Endometrial microvascular endothelial cells (primary cell): ENCODE data around the gene TAF4. TPM values are rescaled to one million over a fixed set of nuclear protein-coding genes. Genes with fewer than 3 reads are reported as not detected.

Experiments
- in situ Hi-C: cut with HindIII; loops from 2 replicates; pipeline ENCODE4 v1.10.0; 2017; ENCODE audit warnings: low sequenced_read_pairs, low pct_unique_long_range_greater_than_20kb; ENCODE audit errors: inconsistent ontology term
- total RNA-seq: library from RNA; depleted of rRNA; stranded (reverse); fragments of >200 nt; gene quantifications from one replicate; pipeline ENCODE4 v1.2.3, GENCODE V29; 2015; ENCODE audit errors: inconsistent ontology term

The TAF4 gene
- total RNA-seq, 1 donor from 2014 or later = 2.6 TPM

DNA sequence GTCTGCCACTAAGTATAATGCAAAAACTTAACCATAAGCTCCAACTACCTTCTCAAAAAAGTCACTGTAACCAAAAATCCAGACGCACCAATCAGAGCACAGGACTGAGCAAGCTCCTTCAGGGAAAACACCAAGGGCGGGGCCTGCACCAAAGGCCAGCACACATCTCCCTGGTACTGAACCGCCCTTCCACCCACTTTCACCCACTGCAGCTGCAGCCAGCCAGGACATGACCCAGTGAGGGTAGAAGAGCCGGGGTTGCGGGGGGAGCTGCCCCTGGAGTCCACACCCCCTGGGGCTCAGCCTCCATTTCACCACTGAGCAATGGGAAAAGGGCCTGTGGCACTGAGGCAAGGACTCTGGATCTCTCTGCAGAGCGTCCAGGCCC is 54.3 kb downstream of the TAF4 start:
- in situ Hi-C loops = no loop called here

DNA sequence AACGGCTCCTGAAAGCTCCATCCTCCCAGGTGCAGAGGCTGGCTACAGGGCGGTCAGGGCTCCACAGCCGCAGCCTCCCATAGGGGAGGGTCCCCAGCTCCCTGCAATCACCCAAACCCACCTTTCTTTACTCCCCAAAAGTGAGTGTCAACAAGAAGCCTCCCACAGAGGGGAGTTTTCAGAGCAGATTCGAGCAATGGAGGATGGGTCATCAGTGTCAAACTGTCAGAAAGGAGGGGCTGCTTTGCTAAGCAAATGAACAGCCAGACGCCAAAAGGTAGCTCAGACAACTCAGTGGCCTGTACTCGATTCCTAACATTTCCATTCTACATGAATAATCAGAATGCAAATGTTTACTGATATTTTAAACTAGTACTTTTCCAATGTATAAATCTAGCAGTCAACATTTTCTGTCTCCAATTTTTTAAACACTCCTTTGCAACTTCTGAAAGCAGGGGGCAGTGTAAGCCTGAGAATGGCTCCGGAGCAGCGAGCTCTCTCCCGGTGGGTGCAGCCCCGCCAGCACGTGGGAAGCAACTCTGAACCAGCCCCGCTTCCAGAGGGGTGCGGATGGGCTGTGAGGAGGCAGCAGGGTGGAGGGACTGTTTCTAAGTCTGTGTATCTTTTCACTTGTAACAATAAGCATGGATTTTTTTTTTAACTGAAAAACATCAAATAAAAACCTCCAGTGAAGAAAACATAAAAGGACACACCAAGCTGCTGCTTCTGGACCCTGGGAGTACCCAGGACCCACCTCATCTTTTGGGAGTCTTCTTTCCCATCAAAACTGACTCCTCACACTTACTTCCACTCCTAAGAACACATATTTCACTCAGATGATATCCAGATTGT is 54.9 kb downstream of the TAF4 start:
- in situ Hi-C loops = no loop called here

DNA sequence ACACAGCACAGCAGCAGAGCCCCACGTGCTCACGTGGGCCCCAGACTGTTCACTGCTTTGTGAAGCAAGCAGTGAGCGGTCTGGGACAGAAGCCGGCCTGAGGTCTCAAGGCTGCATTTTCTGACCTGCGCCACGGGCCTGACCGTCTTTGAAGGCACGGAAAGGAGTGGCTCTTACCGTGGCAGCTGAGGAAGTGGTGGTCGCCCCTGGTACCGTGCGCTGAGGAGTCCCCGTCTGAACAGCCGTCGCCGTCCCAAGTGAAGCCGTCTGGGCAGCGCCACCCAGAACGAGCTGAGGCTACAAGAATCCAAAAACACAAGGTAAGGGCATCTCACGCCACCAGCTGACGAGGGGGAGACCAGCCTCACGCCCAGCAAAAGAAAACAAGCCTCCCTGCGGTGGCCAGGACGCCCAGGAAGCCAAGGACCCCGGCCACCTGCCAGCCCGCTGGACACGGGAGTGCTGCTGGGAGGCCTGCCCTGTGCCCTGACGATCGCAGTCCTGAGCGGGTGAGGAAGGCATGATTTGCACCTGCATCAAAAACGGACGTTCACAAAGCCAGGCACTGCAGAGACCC is 55.7 kb downstream of the TAF4 start:
- in situ Hi-C loops = no loop called here

DNA sequence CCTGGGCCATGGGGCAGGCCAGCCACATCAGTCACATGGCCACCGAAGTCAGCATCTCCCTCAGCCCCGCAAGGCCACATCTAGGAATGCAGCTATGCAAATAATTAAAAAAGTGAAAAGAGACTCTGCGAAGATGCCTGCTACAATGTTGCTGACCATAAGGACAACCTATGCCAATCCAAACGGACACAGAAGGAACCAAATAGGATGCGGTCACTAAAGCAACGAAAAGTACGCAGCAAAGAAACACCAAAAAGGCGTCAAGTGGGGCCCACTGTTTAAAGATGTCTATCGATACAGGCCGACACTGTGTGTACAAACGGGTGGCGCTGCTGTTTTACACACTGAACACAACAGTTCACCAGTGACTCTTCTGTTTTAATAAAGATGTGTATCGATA is 56.4 kb downstream of the TAF4 start:
- in situ Hi-C loops = no loop called here

DNA sequence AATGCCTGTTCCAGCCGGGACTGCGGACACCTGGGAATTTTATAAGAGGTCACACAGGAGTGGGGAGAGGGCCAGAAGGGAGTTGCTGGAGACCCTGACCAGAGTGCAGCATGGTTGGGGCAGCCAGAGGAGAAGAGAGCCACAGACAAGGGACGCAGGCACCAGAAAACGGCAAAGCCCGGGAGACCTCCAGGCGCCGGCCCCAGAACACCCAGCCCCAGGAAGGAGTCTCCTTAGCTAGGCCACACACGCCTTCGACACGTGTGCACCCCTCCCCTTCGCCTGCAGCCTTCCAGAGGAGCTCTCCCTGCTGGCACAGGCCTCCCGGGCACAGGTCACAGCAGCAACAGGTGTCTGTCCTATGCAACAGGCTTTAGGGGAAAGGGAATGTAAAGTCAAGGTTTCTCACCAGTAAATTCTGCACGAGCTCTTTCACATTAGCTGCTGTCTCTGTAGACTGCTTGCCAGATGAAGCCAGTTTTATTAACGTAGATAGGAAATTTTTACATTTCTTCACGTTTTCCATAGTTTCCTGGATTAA is 57.0 kb downstream of the TAF4 start:
- in situ Hi-C loops = no loop called here

DNA sequence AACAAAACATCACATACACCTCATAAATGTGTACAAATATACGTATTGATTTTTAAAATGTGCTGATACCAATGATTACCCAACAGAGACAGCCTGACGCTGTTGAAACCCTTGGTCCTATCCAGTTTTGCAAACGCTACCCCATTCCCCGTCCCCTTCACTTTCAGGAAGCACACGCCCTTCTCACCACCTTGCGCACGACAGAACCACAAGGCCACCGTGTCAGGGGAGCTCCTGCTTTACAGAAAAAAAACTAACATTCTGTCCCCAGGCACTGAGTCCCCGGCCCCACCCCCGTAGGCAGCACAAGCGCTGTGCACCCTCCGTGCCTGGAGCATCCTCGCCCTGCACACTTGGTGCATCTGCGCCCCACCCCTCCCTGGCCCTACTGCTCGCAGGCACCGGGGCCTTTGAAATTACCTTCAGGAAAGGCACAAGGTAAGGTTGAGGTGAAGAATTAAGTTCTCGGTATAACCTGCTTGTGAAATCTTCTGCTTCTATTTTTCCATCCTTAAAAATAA is 58.5 kb downstream of the TAF4 start:
- in situ Hi-C loops = no loop called here

DNA sequence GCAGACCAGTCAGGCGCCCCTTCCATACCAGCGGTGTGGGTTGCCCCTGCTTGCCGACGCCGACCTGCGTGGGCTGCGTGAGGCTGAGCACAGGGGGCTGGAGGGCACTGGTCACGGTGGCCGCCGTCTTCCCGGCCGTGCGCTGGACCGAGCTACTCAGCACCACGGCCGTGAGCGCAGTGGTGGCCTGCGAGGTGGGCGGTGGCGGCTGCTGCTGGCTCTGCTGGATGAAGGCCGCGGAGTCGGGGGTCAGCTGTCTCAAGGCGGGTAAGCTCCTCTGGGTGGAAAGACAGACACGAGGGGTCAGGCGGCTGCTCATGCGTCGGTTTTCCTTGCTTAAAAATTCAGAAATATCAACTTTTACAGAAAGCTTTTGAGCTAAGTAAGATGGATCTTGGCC is 59.2 kb downstream of the TAF4 start:
- in situ Hi-C loops = no loop called here

DNA sequence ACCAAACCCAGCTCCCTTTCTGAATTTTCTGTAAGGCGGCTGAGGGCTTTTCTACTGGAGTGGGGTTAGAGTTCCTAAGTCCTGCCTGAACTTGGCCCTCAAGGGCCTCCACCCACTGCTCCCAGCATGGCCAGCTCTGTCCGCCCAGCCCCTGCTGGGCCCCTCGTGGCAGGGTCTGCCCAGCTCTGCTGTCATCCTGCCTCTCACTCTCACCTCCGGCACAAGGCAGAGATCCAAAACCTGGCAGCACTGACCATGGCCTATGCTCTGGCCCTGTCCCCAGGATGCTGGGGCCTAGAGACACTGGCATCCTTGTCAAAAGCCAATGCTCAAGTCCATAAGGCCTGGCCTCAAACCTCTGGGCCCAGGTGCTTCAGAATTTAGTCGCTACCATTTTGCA is 61.1 kb downstream of the TAF4 start:
- in situ Hi-C loops = no loop called here

DNA sequence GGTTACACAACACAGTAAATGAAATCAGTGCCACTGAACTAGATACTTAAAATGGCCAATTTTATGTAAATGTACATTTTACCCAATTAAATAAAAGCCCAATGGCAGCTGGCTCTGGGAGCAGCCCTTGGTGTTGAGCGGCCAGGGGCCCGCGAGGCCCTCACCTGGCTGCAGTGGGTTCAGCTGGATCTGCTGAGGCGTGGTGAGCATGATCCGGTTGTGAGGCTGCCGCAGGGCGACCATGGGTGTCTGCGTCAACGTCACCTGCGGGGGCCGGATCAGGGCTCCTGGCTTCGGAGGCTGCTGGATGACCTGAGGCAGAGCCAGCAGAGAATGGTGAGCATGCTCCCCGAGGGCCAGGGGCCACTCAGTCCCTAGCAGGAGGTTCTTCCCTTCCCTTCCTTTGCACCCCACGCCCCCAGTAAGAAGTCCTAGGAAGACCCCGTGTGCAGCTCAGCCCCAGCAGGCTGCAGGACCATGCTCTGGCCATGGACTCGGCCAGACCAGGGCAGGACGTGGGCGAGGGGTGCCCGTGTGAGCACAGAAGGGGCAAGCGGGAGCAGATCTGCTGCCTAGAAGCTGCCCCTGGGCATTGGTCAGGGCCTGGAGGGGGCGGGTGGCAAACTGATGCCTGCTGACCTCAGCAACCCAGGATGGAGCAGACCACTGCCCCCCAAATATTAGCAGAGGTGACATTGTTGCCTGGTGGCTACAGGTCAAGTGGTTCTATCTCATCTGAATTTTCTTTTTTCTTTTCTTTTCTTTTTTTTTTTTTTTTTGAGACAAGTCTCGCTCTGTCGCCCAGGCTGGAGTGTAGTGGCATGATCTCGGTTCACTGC is 61.9 kb downstream of the TAF4 start:
- in situ Hi-C loops = no loop called here

DNA sequence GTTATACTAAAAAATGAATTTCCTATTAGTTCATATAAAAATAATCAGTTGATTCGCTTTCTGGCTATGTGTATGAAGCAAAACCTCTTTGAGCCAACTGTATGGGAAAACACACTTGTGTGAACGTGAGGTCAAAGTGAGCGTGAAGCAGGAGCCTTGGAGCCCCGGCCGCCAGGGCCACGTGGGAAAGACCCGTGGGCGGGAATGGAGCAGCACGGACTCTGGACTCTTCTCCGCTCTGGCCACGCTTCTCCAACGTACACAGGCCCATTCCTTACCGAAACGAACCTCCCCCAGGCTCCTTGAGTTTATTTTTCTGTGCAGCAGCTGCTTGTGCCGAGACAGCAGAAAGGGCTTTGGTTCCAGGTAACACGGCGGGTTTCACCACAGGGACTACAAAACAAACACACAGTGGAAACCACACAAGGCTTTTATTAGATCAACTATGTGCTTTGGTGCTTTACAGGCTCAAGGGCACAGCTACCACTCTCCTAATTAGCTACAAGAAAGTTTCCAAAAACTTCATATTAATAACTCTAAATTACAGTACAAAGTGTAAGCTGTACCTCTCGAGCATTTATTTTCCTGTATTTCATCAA is 62.7 kb downstream of the TAF4 start:
- in situ Hi-C loops = no loop called here

DNA sequence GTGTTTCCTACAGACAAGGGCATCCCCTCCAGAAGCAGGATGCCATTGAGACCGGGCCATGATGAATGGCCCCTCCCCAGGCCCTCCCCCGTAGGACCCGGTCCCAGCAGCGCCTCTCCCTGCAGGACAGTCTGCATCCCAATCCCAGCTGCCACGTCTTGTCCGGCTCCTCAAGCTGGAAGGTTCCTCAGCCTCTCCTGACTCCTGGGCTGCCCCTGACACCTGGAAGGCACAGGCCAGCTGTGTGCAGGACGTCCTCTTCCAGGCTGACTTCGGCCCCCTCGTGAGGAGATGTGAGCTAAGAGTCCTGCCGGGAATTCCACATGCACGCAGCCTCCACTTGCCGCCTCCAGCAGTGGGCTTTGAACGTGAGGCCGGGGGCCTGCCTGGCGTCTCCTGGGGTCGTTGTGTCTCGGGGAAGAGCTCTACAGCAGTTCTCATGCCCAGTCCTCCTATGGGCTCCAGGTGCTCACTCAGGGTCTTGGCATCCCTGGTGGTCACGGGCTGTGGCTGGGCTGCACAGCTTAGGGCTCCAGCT is 64.4 kb downstream of the TAF4 start:
- in situ Hi-C loops = no loop called here

DNA sequence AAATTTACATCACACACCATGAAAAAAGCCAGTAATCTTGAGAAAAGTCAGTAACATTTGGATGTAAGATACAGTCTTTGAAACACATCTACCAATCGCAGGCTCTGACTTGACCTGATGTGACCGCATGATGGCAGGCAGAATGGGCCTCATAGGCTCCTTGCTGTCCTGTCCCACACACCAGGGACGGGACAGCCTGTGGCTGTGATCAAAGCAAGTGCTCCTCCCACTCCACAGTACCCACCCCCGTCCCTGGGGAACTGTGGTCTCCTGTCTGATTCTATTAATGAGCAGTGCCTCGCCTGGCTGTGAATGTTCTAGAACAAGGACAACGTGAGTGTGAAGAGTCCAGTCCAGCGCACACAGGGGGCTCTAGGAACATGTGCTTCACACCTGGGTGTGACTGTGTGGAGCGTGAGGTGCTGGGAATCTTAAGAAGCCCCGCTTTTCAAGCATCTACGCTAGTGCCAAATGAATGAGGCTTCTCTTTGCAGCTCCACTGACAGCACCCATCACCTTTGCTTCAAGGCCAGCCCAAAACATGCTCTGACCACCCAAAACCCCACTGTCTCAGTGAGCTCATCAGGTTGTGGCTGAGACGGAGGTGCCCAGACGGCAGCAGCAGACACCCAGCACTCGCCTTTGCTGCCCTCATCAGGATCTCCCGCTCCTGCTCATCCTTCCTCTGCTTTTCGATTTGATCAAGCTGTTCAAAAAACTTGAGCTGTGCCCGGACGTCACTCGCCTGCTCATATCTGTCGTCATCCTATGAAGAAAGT is 67.1 kb downstream of the TAF4 start:
- in situ Hi-C loops = no loop called here

DNA sequence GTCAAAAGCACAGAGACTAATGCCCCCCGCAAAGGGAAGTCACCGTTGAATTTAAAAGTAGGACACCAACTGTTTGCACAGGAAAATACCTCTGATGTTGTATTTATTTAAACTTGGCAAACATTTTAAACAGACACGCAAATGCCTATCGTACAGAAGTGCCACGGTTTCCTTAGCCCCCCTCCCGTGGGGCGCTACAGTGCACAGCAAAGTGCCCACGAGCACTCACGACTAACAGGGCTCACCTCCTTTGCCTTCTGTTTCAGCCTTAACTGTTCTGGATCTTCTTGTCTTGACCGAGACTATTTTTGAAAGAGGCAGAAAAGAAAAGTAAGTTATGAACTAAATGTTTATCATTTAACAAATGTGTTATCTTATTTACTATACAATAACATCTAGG is 67.8 kb downstream of the TAF4 start:
- in situ Hi-C loops = no loop called here

DNA sequence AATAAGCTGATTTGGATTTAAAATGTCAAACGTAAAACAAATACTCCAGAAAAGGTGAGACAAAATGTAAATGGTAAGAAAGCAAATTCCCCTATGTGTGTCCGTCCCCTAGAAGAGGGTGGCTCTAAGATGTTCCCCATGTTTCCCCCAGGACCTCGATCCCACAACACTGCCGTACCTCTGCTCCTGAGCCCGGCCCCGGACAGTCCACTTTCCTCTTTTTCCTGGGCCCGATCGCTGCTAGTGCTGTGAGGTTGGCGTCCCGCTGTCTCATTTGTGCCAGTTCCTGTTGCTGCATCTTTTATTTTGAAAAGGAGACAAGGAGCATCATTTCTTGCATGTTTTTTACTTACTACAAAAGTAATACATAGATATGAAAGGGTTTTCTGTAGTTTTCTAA is 68.3 kb downstream of the TAF4 start:
- in situ Hi-C loops = no loop called here

DNA sequence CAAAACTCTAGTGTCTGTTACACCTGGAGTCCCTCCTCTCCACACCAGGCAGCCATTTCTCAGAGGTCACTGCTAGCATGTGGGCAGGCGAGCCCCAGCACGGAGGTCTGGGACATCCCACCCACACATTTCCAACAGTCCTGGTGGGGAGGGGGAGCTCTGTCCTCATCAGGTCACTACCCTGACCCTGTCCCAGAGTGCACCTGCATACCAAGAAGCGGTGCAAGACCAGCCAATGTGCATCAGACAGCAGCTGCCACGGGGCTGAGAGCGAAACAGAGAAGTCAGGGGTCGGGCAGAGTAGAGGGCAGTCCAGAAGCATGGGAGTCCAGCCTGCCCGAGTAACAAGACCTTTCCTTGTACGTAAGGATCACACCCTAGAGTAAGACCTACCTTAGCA is 71.1 kb downstream of the TAF4 start:
- in situ Hi-C loops = no loop called here

DNA sequence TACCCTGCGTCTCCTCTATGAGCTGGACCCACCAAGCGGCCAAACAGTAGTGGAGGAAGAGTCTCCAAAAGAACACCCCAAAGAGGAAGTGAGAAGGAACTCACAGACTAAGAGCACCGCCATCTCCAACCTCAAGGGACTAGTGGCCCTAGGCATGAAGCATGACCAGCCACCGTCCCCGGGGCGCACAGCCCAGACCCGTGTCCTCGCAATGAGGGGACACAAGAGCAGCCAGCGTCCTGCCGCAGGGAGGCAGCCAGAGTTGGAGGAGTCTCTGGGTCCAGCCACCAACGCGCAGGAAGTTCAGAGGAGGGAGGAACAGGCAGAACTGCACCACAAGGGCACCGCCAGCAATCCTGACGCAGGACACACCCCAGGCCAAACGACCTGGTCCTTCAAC is 72.6 kb downstream of the TAF4 start:
- in situ Hi-C loops = no loop called here

DNA sequence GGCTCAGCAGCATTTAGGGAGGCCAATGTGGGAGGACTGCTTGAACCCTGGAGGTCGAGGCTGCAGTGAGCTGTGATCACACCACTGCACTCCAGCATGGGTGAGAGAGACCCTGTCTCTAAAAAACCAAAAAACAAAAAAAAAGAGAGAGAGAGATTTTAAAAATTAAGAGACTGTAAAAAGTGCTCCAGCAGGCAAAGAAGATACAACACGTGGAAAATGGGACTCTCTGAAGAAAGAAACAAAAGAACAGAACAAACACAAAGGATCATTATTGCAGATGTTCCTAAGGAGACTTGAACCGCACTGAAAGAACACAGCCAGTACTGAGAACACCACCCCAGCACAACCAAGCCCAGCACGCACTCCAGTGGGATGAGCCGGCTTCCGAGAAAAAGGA is 74.2 kb downstream of the TAF4 start:
- in situ Hi-C loops = no loop called here

DNA sequence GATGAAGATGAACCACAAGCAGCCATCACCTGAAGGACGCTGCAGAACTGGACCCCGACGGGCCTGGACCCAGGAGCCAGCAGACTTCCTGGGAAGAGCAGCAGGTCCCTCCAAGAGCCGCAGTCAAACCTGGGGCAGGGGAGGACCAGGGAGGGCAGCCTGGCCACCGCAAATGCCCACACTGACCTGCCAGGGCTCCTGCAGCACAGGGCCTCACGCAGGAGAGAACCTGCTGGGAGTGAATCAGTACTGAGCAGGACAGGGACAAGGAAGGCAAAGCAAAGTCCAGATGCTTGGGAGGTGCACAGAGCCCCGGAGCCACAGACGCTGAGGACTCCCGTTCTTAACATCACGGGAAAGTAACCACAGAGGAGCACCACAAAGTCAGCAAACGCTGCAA is 75.2 kb downstream of the TAF4 start:
- in situ Hi-C loops = no loop called here
